ENCODE results near the gene RNF166.

Gene RNF166

GRCh38 chr16:88712362-88712979 lies 6.3 kb upstream of the RNF166 start:
- no peaks in the 10 kb centered on the region for H3K27me3 ChIP-seq
- peaks cover 95% of the 10 kb centered on the region for H4K20me1 ChIP-seq
- H3K4me2 ChIP-seq, result no peak overlapping the region
- no peak overlapping the region for H3K4me3 ChIP-seq
- no peak for TF ChIP-seq Cebpa-rat (IDR thresholded peaks at IDR 0.05)
- H3K9me3 ChIP-seq, result no peaks in the 10 kb centered on the region
- no peak overlapping the region for H3K9ac ChIP-seq
- no peak overlapping the region for H3K27ac ChIP-seq
- H3K4me1 ChIP-seq, result peaks cover 34% of the 10 kb centered on the region
- peaks cover 86% of the 10 kb centered on the region for H3K36me3 ChIP-seq

- H3K27me3 ChIP-seq, result no peaks in the 10 kb centered on the region
- H4K20me1 ChIP-seq, result peaks cover 95% of the 10 kb centered on the region
- no peak for TF ChIP-seq Cebpa-rat (IDR thresholded peaks at IDR 0.05)
- H3K27ac ChIP-seq, result no peak overlapping the region
- no peak overlapping the region for H3K9ac ChIP-seq
- H3K9me3 ChIP-seq, result no peaks in the 10 kb centered on the region
- peaks cover 34% of the 10 kb centered on the region for H3K4me1 ChIP-seq
- H3K36me3 ChIP-seq, result peaks cover 80% of the 10 kb centered on the region
- no peak overlapping the region for H3K4me3 ChIP-seq
- H3K4me2 ChIP-seq, result no peak overlapping the region
Measured at GRCh38 chr16:88711750-88712340, 5.6 kb upstream of the RNF166 start.

GRCh38 chr16:88710556-88710955 lies 4.3 kb upstream of the RNF166 start:
- H3K27ac ChIP-seq, result no peak overlapping the region
- no peaks in the 10 kb centered on the region for H3K9me3 ChIP-seq
- peaks cover 89% of the 10 kb centered on the region for H4K20me1 ChIP-seq
- peaks cover 6% of the 10 kb centered on the region for H3K27me3 ChIP-seq
- peaks cover 35% of the 10 kb centered on the region for H3K4me1 ChIP-seq
- H3K4me2 ChIP-seq, result peak overlapping the region; percentile 28; the same call in 1 of the 2 replicates
- H3K4me3 ChIP-seq, result no peak overlapping the region
- no peak for TF ChIP-seq Cebpa-rat (IDR thresholded peaks at IDR 0.05)
- H3K9ac ChIP-seq, result 0 out of 2 replicates have a peak overlapping the region, but pooled peaks have one; percentile 24
- peaks cover 67% of the 10 kb centered on the region for H3K36me3 ChIP-seq

GRCh38 chr16:88706965-88707826 lies 988 bp upstream of the RNF166 start:
- no peaks in the 10 kb centered on the region for H3K9me3 ChIP-seq
- H3K27me3 ChIP-seq, result peaks cover 26% of the 10 kb centered on the region
- peaks cover 94% of the 10 kb centered on the region for H4K20me1 ChIP-seq
- peak overlapping the region; percentile 83 for H3K27ac ChIP-seq
- peak overlapping the region; percentile 80 for H3K9ac ChIP-seq
- H3K4me2 ChIP-seq, result peak overlapping the region; percentile 95
- no peak for TF ChIP-seq Cebpa-rat (IDR thresholded peaks at IDR 0.05)
- H3K4me1 ChIP-seq, result peaks cover 69% of the 10 kb centered on the region
- peak overlapping the region; percentile 98 for H3K4me3 ChIP-seq
- H3K36me3 ChIP-seq, result peaks cover 40% of the 10 kb centered on the region; the same call in 1 of the 2 replicates

- Histone ChIP-seq H3K36me3 (peaks cover 27% of the 10 kb centered on the region; the same call in 1 of the 2 replicates), H3K9ac (peak overlapping the region; percentile 80), H3K9me3 (no peaks in the 10 kb centered on the region), H4K20me1 (peaks cover 92% of the 10 kb centered on the region), H3K27ac (peak overlapping the region; percentile 83), H3K4me1 (peaks cover 74% of the 10 kb centered on the region), H3K27me3 (peaks cover 26% of the 10 kb centered on the region), H3K4me2 (peak overlapping the region; percentile 95), H3K4me3 (peak overlapping the region; percentile 98)
- TF ChIP-seq Cebpa-rat (IDR thresholded peaks at IDR 0.05), result no peak
Measured at GRCh38 chr16:88705801-88706228, 393 bp downstream of the RNF166 start.

GRCh38 chr16:88705076-88705684 lies 1.0 kb downstream of the RNF166 start:
- Histone ChIP-seq H4K20me1 (peaks cover 91% of the 10 kb centered on the region), H3K4me3 (peak overlapping the region; percentile 98), H3K9ac (peak overlapping the region; percentile 80), H3K36me3 (peaks cover 22% of the 10 kb centered on the region; the same call in 1 of the 2 replicates), H3K4me2 (peak overlapping the region; percentile 95), H3K27ac (no peak overlapping the region), H3K9me3 (no peaks in the 10 kb centered on the region), H3K27me3 (peaks cover 26% of the 10 kb centered on the region), H3K4me1 (peaks cover 75% of the 10 kb centered on the region)
- TF ChIP-seq Cebpa-rat (IDR thresholded peaks at IDR 0.05), result no peak

GRCh38 chr16:88703486-88704309 lies 2.5 kb downstream of the RNF166 start:
- peaks cover 20% of the 10 kb centered on the region; the same call in 1 of the 2 replicates for H3K36me3 ChIP-seq
- peak overlapping the region; percentile 95 for H3K4me2 ChIP-seq
- peak overlapping the region; percentile 77 for H3K9ac ChIP-seq

GRCh38 chr16:88702371-88703210 lies 3.6 kb downstream of the RNF166 start:
- H3K4me3 ChIP-seq, result peak overlapping the region; percentile 57
- H3K27ac ChIP-seq, result peak overlapping the region; percentile 86
- H4K20me1 ChIP-seq, result peaks cover 91% of the 10 kb centered on the region
- H3K9ac ChIP-seq, result peak overlapping the region; percentile 77
- peaks cover 90% of the 10 kb centered on the region for H3K4me1 ChIP-seq
- no peaks in the 10 kb centered on the region for H3K9me3 ChIP-seq
- no peak for TF ChIP-seq Cebpa-rat (IDR thresholded peaks at IDR 0.05)
- H3K27me3 ChIP-seq, result peaks cover 26% of the 10 kb centered on the region
- peak overlapping the region; percentile 95 for H3K4me2 ChIP-seq
- peaks cover 19% of the 10 kb centered on the region for H3K36me3 ChIP-seq

More at GRCh38 chr16:88703486-88704309, 2.5 kb downstream of the RNF166 start:
- H3K4me3 ChIP-seq, result peak overlapping the region; percentile 57
- H4K20me1 ChIP-seq, result peaks cover 91% of the 10 kb centered on the region
- H3K4me1 ChIP-seq, result peaks cover 90% of the 10 kb centered on the region
- TF ChIP-seq Cebpa-rat (IDR thresholded peaks at IDR 0.05), result no peak
- peaks cover 26% of the 10 kb centered on the region for H3K27me3 ChIP-seq
- H3K9me3 ChIP-seq, result no peaks in the 10 kb centered on the region
- peak overlapping the region; percentile 86 for H3K27ac ChIP-seq

All from BLaER1 (cell line).